GM18498 (cell line): Measurements from ENCODE around the gene NXN.
"Not testable (repeated sequence)": the region's sequence is repeated elsewhere in the genome, so short reads cannot be mapped to it uniquely, and the experiment has no call there.

Experiments
- ATAC-seq: cut with Tn5 transposase; IDR thresholded peaks from one replicate; pipeline ENCODE4 v1.9.1; 2021; ENCODE audit warnings: mild to moderate bottlenecking, moderate library complexity; ENCODE audit not compliant: unreplicated experiment

The NXN gene

DNA sequence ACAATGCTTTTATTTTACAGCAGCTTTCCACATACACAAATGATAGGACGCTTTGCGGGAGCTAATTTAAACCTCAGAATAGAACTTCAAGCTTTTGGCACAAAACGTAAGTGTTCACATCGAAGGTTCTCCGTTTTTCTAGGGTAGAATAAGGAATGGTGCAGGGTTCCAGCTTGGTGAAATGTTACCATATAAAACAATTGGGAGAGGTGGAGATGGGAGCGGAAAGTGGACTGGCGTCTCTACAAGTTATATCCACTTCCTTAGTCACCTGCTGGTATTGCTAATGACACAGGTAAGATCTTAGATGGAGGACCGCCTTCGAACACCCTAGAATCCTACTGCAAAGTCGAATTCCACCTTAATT, 1.7 kb upstream of the NXN start:
- ATAC-seq, result no peak

DNA sequence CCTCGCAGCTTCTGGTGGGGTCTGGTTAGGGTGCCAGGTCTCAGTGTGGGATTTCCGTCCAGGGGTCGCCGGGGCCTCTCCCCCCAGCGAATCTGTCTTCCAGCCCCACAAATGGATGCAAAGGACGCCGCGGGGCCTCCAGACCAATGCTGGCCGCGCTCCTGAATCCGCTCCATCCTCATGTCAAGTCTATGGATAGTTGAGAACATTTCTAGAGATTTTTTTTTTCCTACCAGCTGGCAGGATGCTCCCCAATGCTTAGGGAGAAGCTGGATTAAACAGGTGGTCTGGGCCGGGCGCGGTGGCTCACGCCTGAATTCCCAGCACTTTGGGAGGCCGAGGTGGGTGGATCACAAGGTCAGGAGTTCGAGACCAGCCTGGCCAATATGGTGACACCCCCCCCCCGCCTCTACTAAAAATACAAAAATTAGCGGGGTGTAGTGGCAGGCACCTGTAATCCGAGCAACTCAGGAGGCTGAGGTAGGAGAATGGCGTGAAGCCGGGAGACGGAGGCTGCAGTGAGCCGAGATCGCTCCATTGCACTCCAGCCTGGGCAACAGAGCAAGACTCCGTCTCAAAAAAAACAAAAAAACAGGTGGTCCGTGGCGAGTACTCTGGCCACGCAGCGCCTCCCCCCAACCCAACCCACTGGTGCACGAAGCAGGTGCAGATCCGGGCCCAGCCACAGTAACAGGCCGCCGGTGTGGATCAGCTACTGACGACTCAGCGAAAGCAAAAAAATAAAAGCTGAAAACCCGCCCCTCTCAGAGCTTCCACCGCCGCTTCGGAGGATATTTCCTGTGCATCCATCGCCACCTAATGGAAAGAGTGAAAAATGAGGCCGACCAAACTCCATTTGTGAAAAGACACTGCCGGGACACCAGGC, 1.1 kb upstream of the NXN start:
- ATAC-seq, result no peak

DNA sequence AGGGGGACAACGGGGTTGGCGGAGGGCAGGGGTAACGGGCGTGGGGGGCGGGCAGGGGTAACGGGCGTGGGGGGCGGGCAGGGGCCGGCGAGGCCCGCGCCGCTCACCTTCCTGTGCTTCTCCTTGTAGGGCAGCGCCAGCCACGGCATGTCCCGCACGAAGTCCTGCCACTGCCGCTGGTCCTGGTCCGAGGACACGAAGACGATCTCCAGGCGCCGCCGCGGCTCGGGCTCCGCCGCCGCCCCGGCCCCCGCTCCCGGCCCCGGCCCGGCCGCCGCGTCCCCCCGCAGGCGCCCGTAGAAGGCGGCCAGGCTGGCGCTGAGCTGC, 401 bp downstream of the NXN start:
- ATAC-seq, result no peak

DNA sequence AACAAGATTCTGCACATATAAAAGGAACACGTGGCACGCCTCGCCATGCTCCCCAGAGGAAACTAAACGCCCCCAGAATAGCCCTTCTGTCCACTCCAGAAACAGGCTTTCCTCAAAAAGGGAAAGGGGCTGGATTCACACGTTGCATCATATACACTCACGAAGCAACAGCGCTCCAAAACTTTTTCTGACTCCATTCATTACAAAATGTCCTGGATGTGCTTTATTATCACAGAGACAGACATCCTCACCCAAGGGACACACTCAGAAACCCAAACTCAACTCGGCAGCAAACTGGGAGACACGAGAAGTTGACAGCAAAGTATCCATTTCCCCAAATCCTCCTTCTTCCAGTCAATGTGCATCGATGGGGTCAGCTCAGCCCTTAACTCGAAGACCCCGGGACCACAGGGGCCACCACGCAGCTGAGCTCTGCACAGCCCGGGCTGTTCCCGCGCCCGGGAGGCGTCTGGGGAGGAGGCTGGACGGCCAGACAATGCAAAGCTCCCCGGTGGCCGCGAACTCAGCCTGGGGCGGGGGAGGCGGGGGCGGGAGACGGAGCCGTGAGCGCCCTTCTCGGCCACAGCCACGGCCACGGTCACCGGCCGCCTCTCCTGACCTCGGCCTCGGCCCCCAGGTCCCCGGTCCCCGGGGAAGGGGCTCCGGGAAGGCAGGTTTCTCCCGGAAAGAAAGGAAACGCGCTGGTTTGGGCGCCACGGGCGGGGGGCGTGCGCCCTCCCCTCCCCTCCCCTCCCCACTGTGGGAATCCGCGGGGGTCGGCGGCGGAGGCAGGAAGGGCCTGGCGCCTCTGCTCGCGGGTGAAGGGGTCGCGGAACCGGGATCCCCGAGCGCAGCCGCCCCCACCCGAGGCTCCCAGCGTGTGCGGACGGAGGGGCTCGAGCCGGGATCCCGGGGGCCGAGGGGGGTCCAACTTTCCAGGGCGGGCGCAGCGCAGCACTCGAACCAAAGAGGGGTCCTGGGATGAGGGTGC, 1.2 kb downstream of the NXN start:
- ATAC-seq, result no peak

DNA sequence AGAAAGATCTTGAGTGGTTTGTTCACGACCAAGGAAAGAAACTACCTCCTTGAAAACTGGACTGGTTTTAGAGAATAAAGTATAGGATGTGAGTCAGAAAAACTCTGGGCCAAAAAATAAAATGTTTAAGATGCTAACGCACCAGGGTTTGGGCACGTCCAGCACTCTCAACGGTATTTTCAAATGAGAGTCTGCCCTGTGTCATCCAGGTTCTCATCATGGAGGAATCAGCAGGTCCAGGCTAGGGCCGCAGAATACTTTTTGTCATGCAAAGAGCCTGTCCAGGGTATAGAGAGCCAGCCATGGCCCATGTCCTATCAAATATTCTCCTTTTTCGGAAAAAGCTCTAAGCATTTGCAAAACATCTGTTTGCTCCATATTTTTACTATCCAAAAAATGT, 2.4 kb downstream of the NXN start:
- ATAC-seq, result no peak

DNA sequence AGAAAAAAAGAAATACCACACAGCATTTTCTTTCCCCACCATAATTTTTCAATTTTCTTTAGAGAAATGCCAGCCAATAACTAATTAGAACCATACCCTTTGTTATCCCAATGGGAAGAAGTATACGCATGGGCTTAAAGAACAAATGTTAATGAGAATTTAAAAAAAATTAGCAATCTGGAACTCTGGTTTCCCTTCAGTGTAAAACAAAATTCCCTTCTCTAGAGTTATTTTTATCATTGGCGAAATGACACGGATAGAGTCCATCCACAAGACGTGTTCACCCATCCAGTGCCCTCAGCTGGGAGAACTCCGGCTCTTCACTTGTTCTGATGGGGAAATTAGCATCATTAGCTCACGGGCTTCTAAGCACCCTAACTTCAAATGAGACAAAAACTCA, 3.3 kb downstream of the NXN start:
- no peak for ATAC-seq

DNA sequence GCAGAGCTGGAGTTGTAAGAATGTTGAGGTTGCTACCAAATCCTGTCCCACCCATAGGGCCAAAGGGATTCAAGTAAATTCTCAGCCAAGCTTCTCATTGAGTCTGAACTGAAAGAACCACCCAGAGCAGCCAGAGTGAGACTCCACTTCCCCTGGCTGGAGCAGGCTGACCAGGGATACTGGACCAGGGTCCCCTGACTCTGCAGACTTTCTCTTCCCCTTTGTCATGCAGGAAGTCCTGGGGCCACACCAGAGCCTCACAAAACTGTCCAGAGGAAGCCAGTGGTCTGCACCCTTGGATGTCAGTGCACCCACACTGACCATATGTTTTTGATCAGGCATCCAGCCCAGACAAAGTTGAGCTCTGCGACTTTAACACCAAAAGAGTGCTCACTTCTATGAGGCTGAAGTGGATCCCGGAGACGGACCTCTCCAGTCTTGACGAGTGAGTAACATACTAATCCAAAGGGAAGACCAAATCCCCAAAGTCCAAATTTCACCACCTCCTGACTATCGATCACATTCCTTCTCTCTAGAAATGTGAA, 4.1 kb downstream of the NXN start:
- no peak for ATAC-seq

DNA sequence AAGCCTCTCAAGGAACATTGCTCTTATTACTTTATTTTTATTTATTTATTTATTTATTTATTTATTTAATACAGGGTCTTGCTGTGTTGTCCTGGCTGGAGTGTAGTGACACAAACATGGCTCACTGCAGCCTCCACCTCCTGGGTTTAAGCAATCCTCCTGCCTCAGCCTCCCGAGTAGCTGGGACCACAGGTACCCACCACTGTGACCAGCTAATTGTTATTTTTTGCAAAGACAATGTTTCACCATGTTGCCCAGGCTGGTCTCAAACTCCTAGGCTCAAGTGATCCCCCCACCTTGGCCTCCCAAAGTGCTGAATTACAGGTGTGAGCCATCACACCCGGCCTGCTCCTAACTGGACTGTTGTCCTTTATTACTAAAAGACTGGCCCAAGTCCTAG, 4.8 kb downstream of the NXN start:
- not testable (repeated sequence) for ATAC-seq

DNA sequence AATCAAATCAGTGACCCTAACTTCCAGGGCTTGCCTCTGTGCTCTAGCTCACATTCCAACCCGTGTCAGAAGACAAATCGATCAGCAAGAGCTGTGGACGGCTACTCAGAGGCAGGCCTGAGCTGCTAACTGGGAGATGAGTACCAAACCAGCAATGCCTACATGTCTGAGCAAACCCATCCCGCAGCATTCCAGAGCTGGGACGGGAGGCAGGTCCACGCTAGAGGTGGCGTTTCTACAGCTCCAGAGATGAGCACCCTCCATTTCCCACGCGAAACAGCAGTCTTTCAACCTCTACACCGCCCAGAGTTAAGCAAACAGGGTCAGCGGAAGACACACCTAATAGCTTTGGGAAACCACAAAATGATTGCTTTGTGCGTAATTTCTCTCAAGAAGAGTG, 6.5 kb downstream of the NXN start:
- ATAC-seq, result no peak

DNA sequence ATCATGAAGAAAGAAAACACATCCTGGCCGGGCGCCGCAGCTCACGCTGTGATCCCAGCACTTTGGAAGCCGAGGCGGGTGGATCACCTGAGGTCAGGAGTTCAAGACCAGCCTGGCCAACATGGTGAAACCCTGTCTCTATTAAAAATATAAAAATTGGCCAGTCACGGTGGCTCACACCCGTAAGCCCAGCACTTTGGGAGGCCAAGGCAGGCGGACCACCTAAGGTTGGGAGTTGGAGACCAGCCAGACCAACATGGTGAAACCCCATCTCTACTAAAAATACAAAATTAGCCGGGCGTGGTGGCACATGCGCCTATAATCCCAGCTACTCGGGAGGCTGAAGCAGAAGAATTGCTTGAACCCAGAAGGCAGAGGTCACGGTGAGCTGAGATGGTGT, 7.7 kb downstream of the NXN start:
- not testable (repeated sequence) for ATAC-seq

DNA sequence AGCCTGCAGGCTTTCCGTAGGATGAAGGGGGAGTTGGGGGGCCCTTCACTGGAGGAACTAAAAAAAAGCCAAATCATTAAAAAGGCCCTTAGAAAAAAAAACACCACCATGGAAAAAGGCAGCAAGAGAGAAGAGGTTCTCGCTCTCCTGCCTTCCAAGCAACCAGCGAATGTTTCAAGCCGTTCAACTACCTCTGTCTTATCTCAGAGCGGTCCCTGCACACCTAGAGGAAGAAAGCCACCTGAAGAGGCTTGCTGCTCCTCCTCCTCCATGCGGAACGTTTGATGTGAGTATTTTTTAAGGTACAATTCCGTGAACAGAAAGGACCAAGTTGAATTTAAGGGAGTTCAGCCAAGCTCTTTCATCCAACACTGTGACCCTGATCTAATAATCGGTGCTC, 9.2 kb downstream of the NXN start:
- no peak for ATAC-seq

DNA sequence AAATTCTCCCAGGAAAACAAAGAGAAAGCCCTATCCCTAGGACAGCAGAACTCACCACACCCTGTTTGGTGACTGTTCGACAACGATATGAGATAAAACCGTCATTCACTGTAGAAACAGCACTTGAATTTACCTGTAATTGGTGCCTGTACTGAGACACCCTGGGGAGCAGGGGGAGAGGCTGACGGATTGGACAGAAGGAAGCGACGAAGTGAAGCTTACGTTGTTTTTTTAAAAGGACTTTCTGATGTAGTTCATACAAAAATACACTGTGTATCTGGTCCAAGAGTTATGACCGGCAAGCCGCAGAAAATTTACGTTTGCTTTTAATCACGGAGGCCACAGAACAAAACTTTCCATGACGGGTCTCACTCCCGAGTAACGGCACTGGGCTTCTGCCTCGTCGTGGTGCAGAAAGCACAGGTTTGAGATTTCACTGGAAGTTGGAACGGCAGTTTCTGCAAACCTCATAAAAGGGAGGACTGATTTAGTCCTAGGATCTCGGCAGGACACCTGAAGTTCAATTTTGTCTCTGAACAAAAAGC, 9.7 kb downstream of the NXN start:
- no peak for ATAC-seq

DNA sequence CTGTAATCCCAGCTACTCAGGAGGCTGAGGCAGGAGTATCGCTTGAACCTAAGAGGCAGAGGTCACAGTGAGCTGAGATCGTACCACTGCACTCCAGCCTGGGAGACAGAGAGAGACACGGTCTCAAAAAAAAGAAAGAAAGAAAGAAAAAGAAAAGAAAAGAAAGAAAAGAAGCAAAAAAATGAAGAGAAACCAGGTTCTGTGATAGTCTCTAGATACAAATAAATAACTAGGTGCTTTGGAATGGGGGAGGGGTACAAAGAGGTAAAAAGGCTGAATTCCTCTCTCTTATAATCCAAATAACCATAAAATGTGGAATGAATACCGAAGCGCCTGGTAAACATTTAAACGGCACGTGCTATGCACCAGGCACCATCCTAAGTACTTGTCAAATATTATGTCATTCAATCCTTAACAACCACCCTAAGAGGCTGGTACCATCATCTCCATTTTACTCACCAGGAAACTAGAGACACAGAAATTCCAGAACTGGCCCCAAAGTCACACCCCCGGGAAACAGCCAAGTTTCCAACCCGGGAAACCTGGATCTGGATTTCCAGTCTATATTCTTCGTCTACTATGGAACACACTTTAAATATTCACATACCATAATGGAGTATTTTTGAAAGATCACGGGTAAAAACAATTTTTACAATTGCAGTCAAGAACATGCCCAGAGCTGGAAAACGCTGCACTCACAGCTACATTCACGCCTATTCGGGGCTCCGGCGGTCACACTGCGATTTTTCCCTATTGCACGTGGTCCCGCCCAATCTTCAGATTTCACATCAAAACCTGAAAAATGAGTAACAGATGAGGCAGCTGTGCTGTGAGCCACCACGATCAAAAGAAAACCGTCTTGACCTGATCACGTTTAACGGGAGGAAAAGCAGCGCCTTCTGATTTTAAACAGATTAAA, 10.5 kb downstream of the NXN start:
- ATAC-seq, result no peak

DNA sequence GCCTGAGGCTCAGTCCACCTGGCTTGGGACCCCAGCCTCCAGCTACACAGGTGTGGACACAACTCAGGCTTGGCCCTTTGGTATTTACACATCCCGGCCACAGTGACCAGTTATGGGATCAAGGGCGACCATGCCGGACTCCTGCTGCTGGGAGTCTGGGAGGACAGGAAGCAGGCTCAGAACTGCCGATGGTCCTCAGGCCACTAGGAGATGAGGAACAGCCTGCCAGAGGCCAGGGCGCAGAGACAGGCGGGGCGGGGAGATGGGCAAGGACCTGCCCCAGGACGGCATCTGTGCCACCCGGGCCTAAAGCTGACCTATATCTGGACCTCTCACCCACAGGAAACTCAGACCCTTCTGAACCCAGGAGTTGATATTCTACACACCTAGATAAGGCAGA, 12.5 kb downstream of the NXN start:
- ATAC-seq, result no peak

DNA sequence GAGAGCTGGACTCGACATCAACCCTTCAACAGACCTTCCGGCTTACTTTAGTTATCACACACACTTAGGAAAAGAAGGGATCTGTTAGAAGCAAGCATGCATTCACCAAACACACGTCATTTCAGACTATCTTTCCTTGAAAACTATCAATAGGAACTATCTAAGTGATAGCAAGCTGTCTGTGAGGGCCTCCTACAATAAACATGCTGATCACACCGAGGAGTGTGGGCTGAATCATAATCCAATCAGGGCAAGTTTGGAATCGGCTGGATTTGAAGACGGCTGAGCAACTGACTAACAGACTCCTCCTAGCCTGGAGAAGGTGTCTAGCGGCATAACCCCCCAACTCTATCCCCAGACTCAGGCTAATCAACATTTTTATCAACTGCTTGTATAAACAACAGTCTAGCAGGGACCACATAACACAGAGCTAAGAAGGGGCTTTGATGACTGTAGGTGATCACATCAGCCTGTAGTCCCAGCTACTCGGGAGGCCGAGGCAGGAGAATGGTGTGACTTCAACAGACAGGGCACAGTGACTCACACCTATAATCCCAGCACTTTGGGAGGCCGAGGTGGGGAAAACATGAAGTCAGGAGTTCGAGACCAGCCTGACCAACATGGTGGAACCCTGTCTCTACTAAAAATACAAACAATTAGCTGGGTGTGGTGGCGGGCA, 14.1 kb downstream of the NXN start:
- no peak for ATAC-seq

DNA sequence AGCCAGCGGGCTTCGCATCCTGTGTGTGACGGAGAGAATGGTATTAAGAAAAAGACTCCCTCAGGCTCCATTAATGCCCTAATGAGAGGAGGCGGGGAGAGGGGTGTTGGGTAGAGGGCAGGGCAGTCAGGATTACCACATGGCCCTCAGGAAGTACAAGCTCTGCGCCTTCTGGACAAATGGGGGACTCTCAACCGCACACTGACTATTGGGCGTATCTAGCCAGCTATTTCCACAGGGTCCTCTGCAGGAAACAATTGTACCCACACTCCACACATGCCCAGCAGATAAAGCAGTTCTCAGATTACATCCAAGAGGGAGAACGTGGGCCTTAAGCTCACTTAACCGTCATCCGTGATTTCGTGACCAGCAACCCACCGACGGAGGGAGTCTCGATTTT, 14.7 kb downstream of the NXN start:
- no peak for ATAC-seq

DNA sequence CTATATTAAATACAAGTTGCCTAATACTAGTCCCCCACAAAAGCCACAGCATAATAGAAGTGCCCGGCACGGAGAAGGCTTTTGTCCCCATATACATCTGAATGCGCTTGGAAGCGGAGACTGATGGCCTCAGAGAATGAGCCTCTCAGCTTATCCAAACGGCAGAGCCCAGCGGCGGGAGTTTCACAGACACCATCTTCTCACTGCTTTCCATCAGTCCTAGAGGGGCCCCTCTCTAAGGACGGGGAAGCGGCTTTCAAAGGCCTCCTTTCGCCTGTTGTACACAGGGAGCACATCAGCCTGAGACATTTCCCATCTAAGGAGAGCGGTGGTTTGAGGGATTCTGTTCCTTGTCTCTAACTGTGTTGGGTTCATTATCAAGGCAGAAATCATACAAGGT, 16.9 kb downstream of the NXN start:
- ATAC-seq, result no peak

DNA sequence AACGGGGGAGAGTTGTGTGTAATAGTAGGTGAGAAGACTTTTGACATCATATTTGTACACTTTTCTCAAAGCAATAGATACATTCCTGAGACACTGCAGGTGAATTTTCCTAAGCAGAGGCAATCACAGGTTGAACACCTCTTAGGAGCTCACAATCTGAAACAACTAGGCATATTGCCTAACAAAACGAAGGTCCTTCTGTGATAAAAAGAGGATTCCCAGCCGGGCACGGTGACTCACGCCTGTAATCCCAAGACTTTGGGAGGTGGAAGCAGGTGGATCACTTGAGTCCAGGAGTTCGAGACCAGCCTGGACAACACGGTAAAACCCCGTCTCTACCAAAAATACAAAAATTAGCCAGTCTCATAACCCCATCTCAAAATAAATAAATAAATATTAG, 17.4 kb downstream of the NXN start:
- no peak for ATAC-seq

DNA sequence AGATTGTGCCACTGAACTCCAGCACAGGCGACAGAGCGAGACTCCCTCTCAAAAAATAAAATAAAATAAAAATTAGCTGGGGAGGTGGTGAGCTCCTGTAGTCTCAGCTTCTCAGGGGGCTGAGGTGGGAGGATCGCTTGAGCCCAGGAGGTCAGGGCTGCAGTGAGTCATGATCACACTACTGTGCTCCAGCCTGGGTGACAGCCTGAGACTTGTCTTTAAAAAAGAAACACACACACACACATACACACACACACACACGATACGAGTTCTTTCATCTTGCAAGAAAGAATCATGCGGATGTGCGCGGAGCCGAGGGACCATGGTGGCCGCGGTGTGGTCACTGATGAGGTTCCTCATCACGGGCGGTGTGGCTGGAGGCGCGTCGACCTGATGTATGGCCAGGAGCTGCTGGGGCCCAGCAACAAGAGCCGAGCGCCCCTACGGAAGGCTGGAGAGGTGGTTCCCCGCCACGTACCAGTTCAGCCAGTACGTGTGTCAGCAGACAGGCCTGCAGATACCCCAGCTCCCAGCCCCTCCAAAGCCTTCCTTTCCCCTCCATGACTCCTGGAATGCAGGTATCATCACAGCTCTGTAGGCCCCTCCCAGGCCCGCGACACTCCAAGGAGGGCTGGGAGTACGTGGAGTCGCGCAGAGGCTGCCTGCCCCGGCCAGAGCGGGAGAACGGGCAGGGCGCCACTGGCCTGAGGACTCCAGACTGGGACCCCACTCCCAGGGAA, 20.7 kb downstream of the NXN start:
- ATAC-seq, result no peak
